Hepatic stellate cell (primary cell): ENCODE results near the gene COL25A1.
"Not testable (repeated sequence)": the region's sequence is repeated elsewhere in the genome, so short reads cannot be mapped to it uniquely, and the experiment has no call there.

Experiments
- DNase-seq: peaks from one replicate; pipeline ENCODE4 v3.0.0; 2011; ENCODE audit warnings: low spot score

Gene COL25A1

DNA sequence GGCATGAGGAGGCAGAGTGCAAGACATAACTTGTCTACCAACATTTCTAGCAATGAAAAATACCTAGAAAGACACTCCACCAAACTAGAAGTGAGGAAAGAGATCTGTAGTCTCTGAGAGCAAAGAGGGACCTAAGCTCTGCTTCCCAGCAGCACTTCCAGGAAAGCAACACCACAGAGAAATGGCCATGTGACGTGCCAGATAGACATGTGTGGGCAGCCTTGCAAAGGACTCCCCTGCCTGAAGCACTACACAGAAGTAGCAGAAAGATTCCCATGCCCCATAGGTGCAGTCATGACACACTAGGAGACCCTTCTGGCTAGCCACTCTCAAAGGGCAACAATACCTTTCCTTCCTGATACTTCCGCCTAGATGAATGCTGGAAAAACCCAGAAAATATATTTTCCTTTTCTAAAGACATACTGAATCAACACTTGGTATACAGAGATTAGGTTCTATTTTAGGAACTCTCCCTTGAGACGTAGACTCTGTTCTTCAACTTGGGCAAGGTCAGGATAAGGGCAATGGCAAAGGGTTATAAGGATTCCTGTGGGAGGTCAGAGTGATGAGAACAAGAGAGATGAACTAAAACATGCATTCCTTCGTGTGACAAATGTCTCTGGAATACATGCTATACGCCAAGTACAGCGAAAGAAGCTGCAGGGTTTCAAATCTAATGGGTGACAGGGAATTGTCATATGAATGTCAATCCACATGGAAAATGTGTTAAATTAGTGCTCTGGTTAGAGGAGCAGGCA is 352.1 kb downstream of the COL25A1 start:
- peak; percentile 19 for DNase-seq

DNA sequence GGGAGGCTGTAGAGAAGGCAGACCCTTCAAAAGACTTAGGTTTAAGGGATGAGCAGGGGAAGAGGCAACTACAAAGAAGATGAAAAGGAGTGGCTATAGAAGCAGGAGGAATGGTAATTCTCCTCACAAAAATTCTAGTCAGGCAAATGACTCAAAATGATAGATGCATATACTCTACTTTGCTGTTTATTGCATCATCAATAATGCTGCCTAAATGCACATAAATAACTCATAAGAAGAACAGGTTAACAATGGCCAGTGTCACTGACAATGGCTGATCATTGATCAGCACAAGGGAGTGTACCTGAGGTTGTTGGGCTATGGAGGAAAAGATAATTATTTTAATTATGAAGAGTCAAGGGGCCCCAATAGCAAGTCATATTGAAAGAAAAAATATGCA is 354.9 kb downstream of the COL25A1 start:
- DNase-seq = no peak

GRCh38 chr4:108946237-108946636 is 356.2 kb downstream of the COL25A1 start:
- no peak for DNase-seq

- DNase-seq = no peak
Observed at GRCh38 chr4:108943976-108944591, 358.4 kb downstream of the COL25A1 start.

DNA sequence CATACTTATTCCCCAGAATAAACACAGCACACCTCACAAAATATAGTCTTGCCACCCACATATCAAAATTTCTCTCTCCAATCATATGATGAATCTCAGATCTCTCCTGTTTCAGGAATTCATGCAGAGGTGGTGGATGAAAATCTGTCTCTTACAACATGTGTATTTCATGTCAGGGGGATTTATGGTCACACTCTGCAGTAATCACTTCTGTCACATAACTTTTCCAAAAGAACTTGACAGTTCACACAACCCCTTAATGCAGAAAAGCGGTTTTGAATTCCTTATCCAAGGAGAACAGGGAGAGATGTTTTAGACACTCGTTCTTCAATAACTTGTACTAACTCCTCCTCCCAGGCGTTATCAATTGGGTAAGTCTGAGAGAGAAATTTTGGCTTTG is 359.1 kb downstream of the COL25A1 start:
- DNase-seq = no peak

DNA sequence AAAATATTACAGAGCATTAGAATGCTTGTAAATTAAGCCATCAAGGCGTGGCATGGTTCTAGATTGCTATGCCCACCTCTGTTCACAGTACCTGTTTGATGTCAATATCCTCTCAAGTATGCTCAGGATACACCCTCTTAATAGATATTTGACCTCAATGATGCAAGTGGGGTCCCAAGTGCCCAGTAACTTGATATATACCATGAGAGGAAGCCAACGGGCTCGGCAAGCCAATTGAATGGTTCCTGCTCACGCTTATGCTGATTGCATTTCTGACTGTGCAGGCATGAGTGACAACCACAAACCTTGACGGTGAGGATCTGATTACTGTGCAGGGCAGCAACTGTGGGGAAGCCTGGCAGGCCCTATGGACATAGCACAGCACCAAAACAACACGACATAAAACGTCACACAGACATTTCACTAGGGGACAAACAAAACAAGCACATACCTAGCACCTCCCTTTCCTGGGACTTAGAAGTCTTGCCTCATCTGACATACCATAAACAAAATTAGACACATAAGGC is 360.5 kb downstream of the COL25A1 start:
- DNase-seq = no peak

GRCh38 chr4:108940634-108941033 is 361.8 kb downstream of the COL25A1 start:
- no peak for DNase-seq

DNA sequence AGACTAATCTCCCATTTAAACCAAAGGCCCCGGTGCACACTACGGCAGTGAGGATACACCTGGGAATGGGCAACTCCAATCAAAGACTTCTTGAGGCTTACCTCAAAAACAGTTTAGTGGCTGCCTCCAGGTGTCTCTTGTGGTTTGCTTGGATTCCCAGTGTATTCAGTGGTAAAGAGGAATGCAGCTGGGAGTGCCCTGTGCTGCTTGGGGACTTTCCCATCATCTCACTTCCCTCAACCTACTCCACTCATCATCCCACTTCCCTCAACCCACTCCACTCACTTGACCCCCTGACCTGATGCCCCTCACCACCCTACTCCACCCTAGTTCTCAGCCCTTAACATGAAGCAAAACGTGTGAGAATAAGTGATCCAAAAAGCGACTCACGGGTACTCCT is 362.3 kb downstream of the COL25A1 start:
- no peak for DNase-seq

DNA sequence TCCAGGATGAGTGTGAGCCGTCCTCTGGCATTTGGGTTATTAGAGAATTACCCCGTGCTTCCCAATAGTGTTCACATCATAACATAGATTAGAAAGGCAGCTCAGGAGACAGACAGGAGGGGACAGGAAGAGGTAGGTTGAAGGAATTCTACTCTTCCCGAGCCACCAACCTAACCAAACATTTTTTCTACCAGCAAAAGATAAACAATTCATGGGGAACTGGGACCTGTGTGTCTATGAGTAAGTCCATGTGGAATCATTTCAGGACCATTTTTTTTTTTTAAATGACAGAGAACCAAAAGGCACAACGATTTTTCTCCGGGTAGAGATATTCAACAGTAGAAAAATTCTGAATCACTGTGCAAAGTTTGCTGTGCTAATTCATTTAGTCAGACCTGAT is 365.4 kb downstream of the COL25A1 start:
- no peak for DNase-seq

DNA sequence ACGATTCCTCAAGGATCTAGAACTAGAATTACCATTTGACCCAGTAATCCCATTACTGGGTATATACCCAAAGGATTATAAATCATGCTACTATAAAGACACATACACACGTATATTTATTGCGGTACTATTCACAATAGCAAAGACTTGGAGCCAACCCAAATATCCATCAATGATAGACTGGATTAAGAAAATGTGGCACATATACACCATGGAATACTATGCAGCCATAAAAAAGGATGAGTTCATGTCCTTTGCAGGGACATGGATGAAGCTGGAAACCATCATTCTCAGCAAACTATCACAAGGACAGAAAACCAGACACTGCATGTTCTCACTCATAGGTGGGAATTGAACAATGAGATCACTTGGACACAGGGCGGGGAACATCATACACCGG is 368.5 kb downstream of the COL25A1 start:
- not testable (repeated sequence) for DNase-seq

DNA sequence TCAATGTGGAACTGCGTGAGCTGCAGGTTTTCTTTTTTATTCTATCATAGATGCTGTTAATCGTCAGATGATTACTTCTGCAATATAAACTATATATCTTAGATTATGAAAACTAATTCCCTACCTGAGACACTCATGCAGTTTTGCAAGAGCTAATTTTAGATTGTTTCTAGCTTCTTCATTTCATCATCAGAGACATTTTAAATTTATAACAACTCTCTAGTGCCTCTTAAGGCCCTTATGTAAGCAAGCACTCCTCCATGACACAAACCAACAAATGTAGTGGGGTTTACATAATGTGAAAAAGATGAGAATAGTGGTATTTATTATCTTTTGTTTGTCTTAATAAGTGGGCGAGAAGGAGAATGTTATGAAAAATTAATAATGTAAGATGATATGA is 369.4 kb downstream of the COL25A1 start:
- no peak for DNase-seq

DNA sequence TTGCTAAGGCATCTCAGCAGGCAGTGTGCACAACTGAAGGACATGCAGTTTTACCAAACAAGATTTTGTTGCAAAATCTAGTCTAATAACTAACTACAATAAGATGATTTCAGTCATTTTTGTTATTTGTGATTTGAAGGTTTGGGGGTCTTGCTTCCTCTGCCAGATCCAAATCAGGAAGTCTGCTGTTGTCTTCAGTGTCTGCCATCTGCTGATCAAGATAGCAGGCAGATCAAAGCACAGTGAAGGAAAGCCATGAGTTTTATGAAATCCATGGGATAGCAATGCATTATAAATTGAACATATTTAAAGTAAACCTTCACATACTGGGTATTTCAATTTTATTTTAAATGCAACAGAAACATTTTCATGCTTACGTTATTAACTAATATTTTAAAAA is 370.5 kb downstream of the COL25A1 start:
- no peak for DNase-seq

- no peak for DNase-seq
Observed at GRCh38 chr4:108930186-108930585, 372.3 kb downstream of the COL25A1 start.

DNA sequence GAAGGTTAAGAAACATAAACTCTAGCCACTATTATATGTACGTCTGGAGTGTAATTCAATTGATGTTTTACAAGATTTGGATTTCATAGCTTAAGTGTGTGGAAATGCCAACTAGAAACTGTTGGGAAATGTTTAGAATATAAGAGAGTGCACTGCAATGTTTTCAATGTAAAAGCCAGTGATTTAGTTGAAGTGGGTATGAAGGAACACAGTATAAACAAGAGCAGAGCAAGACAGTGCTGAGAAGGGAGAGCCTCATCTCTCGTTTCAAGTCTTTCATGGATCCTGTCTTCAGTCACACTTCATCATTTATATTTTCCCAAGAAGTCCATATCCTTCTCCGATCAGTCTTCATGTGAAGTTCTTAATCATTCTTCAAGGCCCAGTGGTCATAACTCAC is 375.7 kb downstream of the COL25A1 start:
- DNase-seq = no peak

DNA sequence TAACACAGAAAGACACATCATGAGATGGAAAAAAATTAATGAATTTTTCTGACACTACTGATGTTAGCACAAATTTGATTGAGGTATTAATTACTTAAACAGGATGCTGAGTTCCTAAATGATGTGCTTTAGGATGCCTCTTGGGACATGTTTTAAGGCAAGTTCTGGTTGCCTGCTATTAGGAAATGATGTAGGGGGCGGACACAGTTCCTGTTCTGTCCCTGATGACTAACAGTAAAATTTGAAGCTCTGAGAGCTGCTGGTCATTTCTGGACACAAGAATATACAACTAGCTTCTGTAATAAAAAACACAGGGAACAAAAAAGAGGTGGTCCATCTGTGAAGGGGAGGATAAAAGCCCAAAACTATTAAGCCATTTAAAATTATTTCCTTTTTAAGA is 376.4 kb downstream of the COL25A1 start:
- DNase-seq = no peak

GRCh38 chr4:108922191-108922590 is 380.3 kb downstream of the COL25A1 start:
- no peak for DNase-seq

- no peak for DNase-seq
Observed at GRCh38 chr4:108920395-108921087, 381.9 kb downstream of the COL25A1 start.

DNA sequence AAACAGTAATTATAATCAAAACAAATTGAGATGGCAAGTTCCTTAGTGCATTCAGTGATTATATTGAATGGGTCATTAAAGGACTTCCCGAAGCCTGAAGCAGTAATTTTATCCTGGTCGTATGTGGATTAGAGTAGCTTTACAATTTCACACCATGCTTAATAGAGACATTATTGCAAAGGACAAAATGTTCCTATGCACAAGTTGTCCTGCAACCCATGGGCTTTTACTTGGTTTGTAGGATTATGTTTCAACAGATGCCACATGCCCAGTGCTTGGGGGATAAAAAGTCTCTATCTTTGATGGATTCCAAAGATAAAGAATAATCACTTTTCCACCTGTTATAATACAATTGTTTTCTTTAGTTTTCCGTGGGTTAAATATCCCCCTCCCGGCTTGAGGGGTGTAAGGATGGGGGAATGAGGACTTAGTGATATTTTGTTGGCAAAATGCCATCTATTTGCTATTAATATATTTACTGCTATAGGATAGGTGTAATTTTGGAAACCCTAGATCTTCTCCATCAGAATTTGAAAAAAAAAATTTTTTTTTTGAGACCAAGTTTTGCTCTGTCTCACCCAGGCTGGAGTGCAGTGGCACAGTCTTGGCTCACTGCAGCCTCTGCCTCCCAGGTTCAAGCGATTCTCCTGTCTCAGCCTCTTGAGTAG is 383.1 kb downstream of the COL25A1 start:
- DNase-seq = no peak

- no peak for DNase-seq
Observed at GRCh38 chr4:108917255-108917654, 385.2 kb downstream of the COL25A1 start.

DNA sequence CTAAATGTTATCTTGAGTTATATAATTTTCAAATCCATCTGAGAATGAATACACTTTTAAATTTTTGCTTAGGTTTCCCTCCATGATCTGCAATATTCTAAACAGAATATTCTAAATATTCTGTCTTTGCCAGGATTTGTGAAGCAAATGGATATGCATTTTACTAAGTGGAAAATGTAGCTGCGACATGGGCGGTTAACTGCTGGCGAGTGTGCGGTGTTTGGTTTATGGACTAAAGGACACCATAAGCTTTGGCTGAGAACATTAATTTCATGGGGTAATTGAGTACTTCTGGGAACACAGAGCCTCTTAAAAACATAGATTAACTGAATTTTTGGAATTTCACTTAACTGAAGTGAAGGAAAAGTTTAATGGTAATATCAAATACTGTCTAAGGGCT is 385.8 kb downstream of the COL25A1 start:
- no peak for DNase-seq

GRCh38 chr4:108906866-108907367 is 395.5 kb downstream of the COL25A1 start:
- DNase-seq = no peak

DNA sequence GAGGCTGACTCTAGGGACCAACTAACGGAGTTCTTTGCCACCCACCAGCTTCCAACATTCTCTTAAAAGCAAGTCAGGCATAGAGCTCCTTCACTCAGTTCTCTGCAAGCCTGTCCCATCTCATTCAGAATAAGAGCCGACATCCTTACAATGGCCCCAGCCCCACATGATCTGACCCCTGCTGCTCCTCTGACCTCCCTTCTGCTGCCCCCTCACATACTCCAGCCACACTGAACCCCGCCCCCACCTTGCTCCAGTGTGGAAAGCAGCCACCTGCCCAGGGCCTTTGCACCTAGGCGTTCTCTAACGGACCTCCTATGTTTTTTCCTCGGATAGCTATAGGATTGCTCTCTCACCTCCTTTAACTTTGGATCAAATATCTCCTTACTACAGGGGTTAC is 396.5 kb downstream of the COL25A1 start:
- no peak for DNase-seq
